GM19240 (cell line): Measurements from ENCODE around the gene RB1.
"Not testable (repeated sequence)": the region's sequence is repeated elsewhere in the genome, so short reads cannot be mapped to it uniquely, and the experiment has no call there.

Experiments
- DNase-seq: peaks from one replicate; pipeline ENCODE4 v3.0.0; 2011; ENCODE audit warnings: low spot score; ENCODE audit not compliant: insufficient read length

RB1 gene

DNA sequence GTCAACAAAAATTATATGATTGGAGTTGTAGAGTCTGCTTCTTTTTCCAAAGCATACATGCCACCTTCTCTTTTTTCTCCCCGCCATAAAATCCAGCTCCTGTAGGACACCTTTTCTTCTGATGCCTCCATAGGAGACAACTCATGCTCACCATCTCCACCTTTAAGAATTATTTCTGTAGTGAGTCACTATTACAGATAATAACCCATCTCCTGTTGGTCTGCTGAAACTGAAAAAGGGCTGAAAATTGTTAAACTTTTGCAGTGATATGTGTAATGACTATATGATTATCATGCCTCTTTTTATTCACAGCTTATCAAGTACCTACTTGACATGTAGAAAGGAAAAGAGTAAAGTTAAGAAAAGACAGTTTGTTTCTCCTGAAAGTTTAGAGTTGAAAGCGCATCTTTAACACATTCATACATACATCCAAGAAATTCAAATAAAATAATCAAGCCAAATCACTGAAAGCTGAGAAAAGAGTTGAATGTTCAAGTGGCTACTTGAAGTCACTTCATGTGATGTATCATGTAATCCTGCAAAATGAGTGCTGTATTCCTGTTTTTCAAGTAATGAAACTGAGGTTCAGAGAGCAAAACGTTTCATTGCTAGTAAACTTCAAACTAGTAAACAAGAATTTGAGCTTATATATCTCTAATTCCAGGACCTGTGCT is 144.9 kb downstream of the RB1 start:
- DNase-seq, result no peak

DNA sequence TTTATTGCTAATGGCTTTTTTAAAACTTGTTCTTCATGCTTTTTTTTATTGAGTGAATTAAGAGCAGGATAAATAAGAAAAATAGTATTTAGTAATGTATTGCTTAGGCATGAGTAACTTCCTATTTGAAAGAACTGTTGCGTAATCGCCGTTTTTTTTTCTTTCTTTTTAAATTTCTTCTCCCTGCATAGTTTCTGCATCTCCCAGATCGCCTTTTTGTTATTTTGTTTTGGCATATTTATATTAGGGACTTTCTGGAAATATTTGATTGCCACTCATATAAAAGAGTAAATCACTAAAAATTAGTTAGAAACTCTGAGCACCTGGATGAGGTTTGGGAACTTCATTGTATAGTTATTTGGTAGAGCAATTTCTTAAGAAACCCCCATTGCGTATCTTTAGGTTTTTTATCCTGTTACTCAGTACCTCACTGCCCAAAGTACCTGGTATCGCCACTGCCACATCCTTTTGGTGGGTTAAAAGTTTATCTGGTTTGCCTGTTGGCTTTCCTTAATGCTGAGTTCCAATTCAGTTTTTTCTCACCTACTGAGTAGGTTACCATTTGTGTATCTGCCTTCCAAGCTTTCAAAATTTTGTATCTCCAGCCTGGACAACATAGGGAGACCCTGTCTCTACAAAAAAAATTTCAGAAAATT is 145.5 kb downstream of the RB1 start:
- DNase-seq, result no peak

DNA sequence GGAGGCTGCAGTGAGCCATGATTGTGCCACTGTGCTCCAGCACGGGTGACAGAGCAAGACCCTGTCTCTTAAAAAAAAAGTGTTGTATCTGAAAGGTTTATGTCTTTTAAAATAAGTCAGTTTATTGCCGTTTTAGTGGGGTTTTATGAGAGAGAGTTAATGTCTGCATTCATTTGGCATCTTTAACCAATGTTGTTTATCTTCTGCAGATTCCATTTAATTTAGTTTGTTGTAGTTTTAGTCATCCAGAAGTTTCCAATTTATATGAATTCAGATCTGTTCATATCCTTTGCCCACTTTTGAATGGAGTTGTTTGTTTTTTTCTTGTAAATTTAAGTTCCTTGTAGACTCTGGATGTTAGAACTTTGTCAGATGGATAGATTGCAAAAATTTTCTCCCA is 146.1 kb downstream of the RB1 start:
- DNase-seq, result no peak

DNA sequence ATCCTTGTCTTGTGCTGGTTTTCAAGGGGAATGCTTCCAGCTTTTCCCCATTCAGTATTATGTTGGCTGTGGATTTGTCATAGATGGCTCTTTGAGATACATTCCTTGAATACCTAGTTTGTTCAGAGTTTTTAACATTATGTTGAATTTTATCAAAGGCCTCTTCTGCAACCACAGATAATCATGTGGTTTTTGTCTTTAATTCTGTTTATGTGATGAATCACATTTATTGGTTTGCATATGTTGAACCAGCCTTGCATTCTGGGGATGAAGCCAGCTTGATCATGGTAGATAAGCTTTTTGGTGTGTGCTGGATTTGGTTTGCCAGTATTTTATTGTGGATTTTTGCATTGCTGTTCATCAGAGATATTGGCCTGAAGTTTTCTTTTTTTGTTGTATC is 147.6 kb downstream of the RB1 start:
- not testable (repeated sequence) for DNase-seq

DNA sequence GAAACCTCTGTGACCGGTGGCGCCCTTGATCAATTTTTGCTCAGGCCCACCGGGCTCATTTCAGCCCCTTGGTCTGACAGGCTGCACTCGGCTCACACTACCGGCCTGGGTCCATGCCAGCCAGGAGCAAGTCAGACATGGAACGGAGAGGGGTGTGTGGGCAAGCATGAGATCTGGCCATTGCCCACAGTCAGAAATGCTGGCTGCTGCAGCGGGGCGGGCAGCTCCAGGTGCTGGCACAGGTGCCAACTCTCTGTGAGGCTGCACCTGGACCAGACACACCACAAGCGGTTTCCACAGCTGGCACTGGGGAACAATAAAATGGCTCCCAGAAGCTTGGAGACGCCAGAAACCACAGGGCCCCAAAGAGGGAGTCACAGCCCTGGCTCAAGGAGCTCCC is 153.0 kb downstream of the RB1 start:
- no peak for DNase-seq

DNA sequence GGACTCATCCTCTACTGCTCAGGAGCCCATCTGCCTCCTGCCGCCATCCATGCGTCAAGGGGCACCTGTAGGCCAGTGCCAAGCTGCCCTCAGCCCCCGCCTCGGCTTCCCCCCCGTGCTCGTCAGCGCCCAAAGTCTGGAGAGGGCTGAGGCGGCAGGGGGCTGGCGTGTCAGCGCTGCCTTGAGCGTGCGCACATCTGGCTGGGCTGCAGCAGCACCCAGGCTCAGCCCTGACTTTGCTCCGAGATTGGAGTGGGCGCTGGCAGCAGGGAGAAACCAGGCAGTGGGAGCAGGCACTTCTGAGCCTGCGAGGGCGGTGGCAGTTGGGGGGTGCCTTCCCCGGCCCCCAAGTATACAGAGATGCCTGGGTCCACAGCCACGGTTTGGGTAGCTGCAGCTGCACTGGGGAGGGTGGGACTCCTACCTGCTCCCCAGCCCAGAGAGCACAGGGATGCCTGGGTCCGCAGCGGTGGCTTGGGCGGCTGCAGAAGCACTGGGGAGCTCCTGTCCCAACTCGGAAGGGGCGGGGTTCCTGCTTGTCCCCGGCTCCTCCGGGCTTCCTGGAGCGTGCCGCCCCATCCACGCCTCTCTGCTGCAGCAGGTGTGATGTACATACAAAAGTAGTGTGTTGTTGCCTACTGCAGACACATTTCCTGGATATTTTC is 154.2 kb downstream of the RB1 start:
- no peak for DNase-seq

DNA sequence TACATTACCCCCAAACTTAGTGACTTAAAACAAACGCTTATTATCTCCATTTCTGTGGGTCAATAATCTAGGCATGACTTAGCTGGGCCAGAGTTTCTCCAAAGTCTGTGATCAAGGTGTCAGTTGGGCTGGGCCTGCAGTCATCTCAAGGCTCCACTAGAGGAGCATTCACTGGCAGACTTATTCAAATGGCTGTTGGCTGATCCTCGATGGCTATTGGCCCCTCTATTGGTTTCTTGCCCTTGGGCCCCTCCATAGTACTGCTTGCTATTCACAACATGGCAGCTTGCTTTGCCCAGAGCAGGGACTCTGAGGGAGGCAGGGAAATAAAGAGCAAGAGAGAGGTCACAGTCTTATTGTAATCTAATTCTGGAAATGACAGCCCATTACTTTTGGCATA is 171.7 kb downstream of the RB1 start:
- DNase-seq, result no peak

DNA sequence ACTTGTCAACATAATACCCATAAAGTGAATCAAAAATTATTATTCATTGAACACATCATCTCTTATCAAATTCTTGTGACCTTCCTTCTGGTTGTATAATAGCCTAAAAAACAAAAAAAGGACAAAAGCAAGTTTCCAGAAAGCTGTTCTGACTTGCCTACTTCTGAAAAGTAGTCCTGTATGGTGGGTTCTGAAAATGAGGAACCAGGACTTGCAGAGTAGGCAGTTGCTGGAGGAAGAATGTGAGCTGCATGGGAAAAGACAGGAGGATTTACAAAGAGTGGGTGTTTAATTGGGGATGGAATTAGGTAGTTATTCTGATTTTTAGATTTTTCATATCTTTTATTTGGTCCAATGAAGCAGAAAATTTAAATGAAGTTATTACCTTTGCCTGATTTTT is 172.7 kb downstream of the RB1 start:
- no peak for DNase-seq

DNA sequence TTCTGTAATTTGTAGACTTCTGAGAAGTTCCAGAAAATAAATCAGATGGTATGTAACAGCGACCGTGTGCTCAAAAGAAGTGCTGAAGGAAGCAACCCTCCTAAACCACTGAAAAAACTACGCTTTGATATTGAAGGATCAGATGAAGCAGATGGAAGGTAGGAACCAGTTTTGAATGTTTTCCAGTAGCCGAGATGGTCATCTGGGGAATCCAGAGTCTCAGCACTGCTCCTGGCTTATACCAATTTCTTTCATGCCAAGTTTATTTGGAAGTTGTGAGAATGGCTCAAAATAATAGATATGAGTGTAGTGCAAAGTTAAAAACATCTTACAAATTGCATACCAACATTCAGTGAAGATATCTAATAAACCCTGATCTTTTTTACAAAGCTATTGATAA is 173.1 kb downstream of the RB1 start:
- no peak for DNase-seq

DNA sequence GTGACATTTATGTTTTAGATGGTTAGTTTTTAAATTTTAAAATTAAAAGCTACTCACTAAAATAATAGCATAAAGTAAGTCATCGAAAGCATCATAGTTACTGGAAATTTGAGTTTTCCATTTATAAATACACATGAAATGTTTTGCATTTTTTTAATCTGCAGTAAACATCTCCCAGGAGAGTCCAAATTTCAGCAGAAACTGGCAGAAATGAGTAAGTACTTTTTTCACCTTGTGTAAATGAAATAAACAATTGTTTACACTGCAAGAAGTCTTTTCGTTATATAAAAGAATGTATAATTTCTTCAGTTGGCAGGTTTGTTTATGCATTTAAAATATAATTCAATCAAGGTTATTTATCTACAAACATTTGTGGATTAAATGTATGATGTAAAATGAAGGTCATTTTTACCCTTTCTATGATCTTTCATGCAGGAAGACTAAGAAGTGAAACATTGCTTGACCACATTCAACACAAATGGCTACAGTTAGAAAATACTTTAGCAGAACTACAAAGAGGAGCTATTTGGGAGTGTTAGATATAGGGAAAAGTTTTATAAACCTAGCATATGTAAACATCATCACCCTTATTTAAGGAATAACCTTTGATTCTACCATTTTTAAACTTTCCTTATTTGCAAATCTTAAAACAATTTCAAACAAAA is 173.8 kb downstream of the RB1 start:
- DNase-seq, result no peak

DNA sequence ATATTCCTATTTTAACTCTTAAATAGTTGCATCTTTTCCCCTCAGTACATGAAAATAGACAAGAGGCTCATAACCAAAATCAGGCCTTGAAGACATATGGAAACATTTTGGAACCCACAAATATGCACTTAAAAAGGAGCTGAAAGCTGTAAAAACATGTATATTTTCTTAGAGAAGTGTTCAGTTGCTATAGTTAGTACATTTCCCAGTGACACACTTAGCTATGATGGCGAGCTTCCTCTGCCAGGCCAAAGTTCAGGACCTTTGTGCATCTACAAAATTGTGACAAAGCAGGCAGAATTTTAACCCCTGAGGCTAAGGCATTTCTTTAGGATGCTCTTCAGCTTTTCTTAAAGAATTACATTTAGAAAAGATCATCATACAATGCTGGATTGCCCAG is 174.8 kb downstream of the RB1 start:
- DNase-seq, result no peak

DNA sequence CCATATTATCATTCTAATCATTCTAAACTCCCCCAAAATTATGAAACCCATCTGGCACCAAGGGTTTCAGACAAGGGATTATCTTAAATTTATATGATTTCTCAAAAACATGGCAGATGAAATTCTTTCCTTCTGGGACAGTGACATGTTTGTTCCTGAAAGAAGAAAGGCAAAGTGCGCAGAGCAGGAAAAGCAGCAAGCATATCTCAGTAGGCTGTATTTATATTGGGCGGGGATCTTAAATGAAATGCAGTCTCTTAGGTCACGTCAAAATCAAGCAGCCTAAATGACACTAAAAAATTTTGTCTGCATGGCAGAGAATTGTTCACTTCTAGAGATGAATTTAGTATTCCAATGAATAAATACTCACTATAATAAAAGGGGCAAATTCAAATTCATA is 180.0 kb downstream of the RB1 start:
- DNase-seq, result no peak

DNA sequence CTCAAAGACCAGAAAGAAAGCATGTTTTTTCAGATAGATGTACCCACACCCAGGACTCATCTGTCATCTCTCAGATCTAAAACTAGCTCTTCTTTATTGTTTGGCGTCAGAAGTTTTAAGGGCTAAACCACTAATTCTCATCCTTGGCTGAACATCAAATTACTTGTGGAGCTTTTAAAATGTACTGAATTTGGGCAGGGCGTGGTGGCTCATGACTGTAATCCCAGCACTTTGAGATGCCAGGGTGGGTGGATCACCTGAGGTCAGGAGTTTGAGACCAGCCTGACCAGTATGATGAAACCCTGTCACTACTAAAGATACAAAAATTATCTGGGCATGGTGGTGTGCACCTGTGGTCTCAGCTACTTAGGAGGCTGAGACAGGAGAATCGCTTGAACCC is 181.9 kb downstream of the RB1 start:
- DNase-seq, result no peak

DNA sequence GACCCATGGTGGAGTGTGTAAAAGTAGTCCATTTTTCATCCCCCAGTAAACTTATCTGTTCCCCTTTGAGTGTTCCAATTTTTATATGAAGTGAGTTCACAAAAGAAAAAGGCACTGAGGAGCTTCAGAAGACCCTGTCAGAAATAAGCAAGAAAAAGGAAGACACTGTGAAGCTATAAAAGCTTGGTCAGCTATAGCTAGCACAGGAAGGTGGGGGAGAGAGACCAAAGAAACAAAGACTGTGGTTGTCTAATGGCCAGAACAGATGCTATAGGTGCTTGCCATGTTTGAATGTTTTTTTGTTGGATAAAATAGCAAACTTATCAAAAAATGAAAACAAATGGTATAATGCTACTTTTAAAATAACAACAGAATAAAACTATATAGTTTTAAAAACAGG is 182.8 kb downstream of the RB1 start:
- DNase-seq, result no peak

DNA sequence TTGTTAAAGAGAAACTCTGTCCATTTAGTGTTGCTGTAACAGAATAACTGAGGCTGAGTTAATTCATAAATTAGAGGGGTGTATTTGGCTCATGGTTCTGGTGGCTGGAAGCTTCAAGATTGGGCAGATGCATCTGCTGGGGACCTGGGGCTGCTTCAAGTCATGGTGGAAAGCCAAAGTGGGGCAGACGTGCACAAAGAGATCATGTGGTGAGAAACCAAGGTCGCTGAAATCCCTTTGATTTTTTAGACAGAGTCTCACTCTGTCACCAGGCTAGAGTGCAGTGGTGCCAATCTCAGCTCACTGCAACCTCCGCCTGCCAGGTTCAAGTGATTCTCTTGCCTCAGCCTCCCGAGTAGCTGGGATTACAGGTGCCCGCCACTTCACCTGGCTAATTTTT is 183.3 kb downstream of the RB1 start:
- DNase-seq, result no peak

DNA sequence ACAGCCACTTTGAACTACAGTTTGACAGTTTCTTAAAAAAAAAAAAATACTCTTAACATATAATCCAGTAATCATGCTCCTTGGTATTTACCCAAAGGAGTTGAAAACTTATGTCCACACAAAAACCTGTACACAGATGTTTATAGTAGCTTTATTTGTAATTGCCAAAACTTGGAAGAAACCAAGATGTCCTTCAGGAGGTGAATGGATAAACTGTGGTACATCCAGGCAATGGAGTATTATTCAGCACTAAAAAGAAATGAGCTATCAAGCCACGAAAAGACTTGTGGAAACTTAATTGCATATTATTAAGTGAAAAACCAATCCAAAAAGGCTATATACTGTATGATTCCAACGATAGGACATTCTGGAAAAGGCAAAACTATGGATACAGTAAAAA is 184.4 kb downstream of the RB1 start:
- DNase-seq, result no peak

DNA sequence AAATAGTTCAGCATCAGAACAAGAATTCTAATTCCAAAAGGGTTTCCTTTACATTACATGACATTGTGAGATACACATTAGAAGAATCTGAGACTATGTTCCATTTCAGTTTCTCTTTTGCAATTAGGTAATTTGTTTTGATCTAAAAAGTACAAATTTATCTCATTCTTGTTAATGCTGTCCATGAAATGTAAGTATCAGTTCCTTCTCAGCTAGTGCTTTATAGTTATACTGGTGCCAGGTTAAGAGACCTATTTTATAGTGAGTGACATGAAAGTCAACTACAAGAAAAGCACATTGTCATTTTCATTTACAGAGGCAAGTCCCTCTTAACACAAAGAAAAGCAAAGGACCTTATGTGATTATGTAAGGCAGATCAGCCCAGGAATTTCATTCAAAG is 185.4 kb downstream of the RB1 start:
- no peak for DNase-seq

DNA sequence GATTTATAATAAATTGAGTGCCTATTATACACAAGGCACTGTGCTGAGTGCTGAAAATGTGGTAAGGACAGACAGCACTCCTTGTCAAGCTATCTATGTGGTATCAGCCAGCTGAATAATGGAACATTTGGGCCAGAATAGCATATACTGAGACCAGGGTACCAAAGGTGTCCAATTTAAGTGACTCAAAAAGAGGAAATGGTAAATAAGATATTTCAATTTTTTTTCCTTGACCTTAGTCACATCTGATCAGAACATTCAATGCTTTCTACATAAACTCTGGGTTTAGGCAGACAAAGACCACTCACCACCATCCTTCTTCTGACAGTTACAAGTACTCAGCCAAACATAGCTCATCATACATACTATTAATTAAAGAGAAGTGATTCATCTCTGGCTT is 186.1 kb downstream of the RB1 start:
- DNase-seq, result no peak

DNA sequence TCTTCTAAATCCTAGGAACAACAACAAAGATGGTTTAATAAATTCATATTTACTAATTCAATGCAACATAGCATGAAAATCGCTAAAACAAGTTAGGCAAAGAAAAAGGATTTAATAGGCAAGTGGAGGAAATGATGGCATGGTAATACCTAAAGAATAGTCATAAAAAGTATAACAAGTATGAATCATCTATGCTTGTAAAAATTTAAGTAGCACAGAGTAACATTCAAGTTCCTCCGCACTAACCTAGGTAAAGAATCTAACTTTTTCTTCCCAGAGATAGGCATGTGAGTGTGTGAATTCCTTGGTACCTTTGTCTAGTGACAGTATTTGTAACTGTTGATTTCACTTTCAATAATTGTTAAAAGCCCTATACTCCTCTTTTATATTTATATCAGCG is 186.7 kb downstream of the RB1 start:
- DNase-seq, result no peak

DNA sequence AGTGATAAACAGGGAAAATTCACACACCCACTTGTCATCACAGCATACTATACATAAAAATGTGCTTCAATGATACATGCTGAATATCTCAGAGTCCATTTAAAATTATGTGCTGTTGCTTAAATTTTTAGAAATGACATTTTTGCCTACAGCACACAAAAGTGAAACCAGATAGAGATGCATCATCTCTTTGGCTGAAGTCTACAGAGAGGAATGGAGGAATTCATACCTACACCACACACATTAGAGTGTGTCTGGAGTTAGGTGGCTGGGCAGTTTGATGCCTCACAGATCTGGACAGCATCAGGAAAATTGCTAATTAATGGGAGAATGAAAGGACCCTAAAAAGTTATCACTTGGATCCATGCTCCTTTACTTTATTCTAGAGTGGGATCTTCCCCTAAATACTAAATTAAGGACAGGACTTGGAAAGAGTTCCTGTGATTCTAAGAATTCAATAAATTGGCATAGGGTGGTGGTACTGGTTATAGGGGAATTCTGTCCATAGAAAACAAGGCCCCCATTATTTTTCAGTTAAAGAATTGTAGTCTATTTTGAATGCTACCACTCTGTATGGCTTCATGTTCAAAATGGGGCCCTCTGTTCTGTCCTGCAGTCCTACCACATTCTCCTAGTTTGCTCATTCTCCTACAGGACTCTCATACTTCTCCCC is 188.0 kb downstream of the RB1 start:
- no peak for DNase-seq

DNA sequence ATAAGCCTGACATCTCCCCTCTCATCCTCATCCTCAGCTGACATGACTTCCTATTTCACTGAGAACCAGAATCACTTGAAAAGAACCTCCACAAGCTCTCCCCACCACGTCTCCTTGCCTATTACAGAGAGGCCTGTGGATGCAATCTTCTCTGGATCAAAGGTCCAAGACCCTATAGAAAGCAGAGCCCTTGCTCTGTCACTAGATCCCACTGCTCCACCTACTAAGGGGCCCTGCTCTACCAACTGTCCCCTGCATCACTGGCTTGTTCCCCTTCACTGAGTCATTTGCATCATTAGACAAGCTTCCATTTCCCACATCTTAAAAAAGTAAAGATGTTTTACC is 188.5 kb downstream of the RB1 start:
- no peak for DNase-seq

DNA sequence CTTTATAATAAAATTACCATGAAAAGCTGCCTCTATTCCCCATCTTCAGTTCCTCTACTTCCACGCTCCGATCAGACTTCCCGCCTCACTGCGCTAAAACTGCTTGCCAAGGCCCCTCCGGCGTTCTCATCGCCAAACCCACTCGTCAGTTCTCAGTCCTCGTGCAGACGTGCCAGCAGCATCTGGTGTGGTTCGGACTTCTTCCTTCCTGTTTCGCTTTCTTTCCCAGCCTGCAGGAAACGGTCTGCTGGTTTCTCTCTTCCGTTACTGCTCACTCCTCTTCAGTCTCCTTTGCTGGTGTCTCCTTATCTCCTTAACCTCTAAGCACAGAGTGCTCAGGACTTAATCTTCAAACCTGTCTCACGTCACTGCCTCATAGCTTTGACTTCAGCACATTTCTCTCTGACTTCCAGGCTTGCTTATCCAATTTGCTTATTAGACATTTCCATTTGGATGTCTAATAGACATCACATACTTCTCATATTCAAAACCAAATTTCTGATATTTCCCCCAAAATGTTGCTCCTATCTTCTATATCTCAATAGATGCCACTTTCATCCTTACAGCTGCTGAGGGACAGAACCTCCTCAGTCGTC is 189.0 kb downstream of the RB1 start:
- DNase-seq, result peak; percentile 42
